ENCODE data around the gene CERS5.
"Not testable (repeated sequence)": the region's sequence is repeated elsewhere in the genome, so short reads cannot be mapped to it uniquely, and the experiment has no call there.

Gene CERS5

GRCh38 chr12:50102646-50103309 lies 64.4 kb downstream of the CERS5 start:
- peak; percentile 41 for DNase-seq (ENCODE audit: low spot score)

GRCh38 chr12:50102131-50102531 lies 65.0 kb downstream of the CERS5 start:
- peak; percentile 85 for DNase-seq (ENCODE audit: low spot score)

GRCh38 chr12:50101663-50102062 lies 65.5 kb downstream of the CERS5 start:
- peak; percentile 65 for DNase-seq (ENCODE audit: low spot score)

GRCh38 chr12:50100561-50100960 lies 66.6 kb downstream of the CERS5 start:
- DNase-seq (ENCODE audit: low spot score) = no peak

GRCh38 chr12:50099302-50100008 lies 67.7 kb downstream of the CERS5 start:
- no peak for DNase-seq (ENCODE audit: low spot score)

- no peak for DNase-seq (ENCODE audit: low spot score)
These were observed 69.2 kb downstream of the CERS5 start for GRCh38 chr12:50097952-50098351.

GRCh38 chr12:50090391-50090790 lies 76.8 kb downstream of the CERS5 start:
- no peak for DNase-seq (ENCODE audit: low spot score)

GRCh38 chr12:50089730-50090129 lies 77.4 kb downstream of the CERS5 start:
- no peak for DNase-seq (ENCODE audit: low spot score)

GRCh38 chr12:50088577-50089335 lies 78.4 kb downstream of the CERS5 start:
- peak; percentile 87 for DNase-seq (ENCODE audit: low spot score)

- no peak for DNase-seq (ENCODE audit: low spot score)
These were observed 79.2 kb downstream of the CERS5 start for GRCh38 chr12:50087995-50088394.

- no peak for DNase-seq (ENCODE audit: low spot score)
These were observed 80.0 kb downstream of the CERS5 start for GRCh38 chr12:50087151-50087550.

- DNase-seq (ENCODE audit: low spot score) = peak; percentile 31
These were observed 81.0 kb downstream of the CERS5 start for GRCh38 chr12:50086148-50086547.

- DNase-seq (ENCODE audit: low spot score) = peak; percentile 46
These were observed 81.5 kb downstream of the CERS5 start for GRCh38 chr12:50085615-50086072.

- peak; percentile 95 for DNase-seq (ENCODE audit: low spot score)
These were observed 82.2 kb downstream of the CERS5 start, which contains the start of gene SMARCD1 for GRCh38 chr12:50084775-50085614. Gene SMARCD1, plus strand, starts transcription at chr12:50085342. Its CDS starts 28 bp downstream, at chr12:50085370.

- not testable (repeated sequence) for DNase-seq (ENCODE audit: low spot score)
These were observed 82.8 kb downstream of the CERS5 start for GRCh38 chr12:50084409-50084774.

- no peak for DNase-seq (ENCODE audit: low spot score)
These were observed 83.9 kb downstream of the CERS5 start for GRCh38 chr12:50083301-50083700.

GRCh38 chr12:50082644-50083043 lies 84.5 kb downstream of the CERS5 start:
- DNase-seq (ENCODE audit: low spot score) = no peak

GRCh38 chr12:50081096-50081808 lies 85.9 kb downstream of the CERS5 start:
- no peak for DNase-seq (ENCODE audit: low spot score)

GRCh38 chr12:50079771-50080170 lies 87.4 kb downstream of the CERS5 start:
- DNase-seq (ENCODE audit: low spot score) = no peak

Data from cerebellar cortex (tissue), 1 donor.